Gastroesophageal sphincter (tissue), 3 donors: ENCODE results near the gene MBNL1.

ENCODE experiments used
- POLR2A ChIP-seq, 2 donors: fragments of 450-650 bp; IDR thresholded peaks; one replicate each; pipeline ENCODE4 v1.6.1; 2017; ENCODE audit warnings: antibody characterized with exemption in 2 of 2, mild to moderate bottlenecking in 2 of 2, moderate library complexity in 1 of 2
- POLR2AphosphoS5 ChIP-seq: sonication (generic); formaldehyde crosslinking; IDR thresholded peaks from one replicate; pipeline ENCODE4 v1.6.1; 2017; ENCODE audit warnings: antibody characterized with exemption
- TF ChIP-seq, protein P1 (sequence below), 4 experiments: fragments of 200-600 bp in 2 of 4; fragments of 450-650 bp in 2 of 4; sonication (generic) in 1 of 4; IDR thresholded peaks; one replicate each; pipeline ENCODE4 v1.5.1; 2017 to 2019; ENCODE audit warnings: antibody characterized with exemption in 4 of 4, mild to moderate bottlenecking in 2 of 4, moderate library complexity in 2 of 4

DNA sequence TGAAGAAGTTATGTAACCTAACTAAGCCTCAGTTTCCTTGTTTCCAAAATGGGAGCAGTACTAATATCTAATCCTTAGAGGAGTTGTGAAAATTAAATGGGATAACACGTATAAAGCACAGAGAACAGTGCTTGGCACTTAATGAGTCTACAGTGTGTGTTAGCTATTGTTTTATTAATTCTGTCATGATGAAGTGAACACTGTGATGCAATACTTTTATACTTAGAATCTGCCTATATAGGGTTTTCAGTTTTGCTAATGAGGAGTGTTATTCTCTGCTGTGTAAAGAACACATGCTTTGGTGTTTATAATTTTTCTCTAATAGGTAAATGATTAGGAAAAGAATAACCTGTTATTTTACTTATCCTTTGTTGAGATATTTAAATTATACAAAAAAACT lies 65.2 kb downstream of the MBNL1 start:
- TF ChIP-seq, protein P1, sequence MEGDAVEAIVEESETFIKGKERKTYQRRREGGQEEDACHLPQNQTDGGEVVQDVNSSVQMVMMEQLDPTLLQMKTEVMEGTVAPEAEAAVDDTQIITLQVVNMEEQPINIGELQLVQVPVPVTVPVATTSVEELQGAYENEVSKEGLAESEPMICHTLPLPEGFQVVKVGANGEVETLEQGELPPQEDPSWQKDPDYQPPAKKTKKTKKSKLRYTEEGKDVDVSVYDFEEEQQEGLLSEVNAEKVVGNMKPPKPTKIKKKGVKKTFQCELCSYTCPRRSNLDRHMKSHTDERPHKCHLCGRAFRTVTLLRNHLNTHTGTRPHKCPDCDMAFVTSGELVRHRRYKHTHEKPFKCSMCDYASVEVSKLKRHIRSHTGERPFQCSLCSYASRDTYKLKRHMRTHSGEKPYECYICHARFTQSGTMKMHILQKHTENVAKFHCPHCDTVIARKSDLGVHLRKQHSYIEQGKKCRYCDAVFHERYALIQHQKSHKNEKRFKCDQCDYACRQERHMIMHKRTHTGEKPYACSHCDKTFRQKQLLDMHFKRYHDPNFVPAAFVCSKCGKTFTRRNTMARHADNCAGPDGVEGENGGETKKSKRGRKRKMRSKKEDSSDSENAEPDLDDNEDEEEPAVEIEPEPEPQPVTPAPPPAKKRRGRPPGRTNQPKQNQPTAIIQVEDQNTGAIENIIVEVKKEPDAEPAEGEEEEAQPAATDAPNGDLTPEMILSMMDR (IDR thresholded peaks at IDR 0.05), result no peak
- TF ChIP-seq POLR2AphosphoS5, result no peak
- TF ChIP-seq POLR2A (IDR thresholded peaks at IDR 0.05), result no peak
